GM19372 (cell line): Measurements from ENCODE around the gene AFTPH.
A peak's percentile ranks its signal among the peaks of the same experiment; 100 is the strongest.

Experiments used
- ATAC-seq: cut with Tn5 transposase; IDR thresholded peaks from one replicate; pipeline ENCODE4 v1.9.1; 2021; ENCODE audit warnings: mild to moderate bottlenecking, low read depth, moderate library complexity; ENCODE audit not compliant: unreplicated experiment

AFTPH gene

GRCh38 chr2:64607381-64608304 lies 83.5 kb downstream of the AFTPH start:
- no peak for ATAC-seq

GRCh38 chr2:64608867-64609226 lies 84.7 kb downstream of the AFTPH start:
- ATAC-seq = no peak

- ATAC-seq = peak; percentile 38
These were observed 85.3 kb downstream of the AFTPH start for GRCh38 chr2:64609227-64609941.

- no peak for ATAC-seq
These were observed 85.8 kb downstream of the AFTPH start for GRCh38 chr2:64609942-64610281.

- no peak for ATAC-seq
These were observed 86.3 kb downstream of the AFTPH start for GRCh38 chr2:64610316-64610855.

GRCh38 chr2:64612575-64613195 lies 88.6 kb downstream of the AFTPH start:
- ATAC-seq = no peak

GRCh38 chr2:64613276-64613675 lies 89.1 kb downstream of the AFTPH start:
- ATAC-seq = no peak

- no peak for ATAC-seq
These were observed 91.2 kb downstream of the AFTPH start for GRCh38 chr2:64615192-64615763.

- no peak for ATAC-seq
These were observed 91.9 kb downstream of the AFTPH start for GRCh38 chr2:64615844-64616536.

GRCh38 chr2:64617631-64618151 lies 93.6 kb downstream of the AFTPH start:
- no peak for ATAC-seq

- no peak for ATAC-seq
These were observed 96.5 kb downstream of the AFTPH start for GRCh38 chr2:64620661-64621060.

GRCh38 chr2:64622443-64623241 lies 98.5 kb downstream of the AFTPH start:
- ATAC-seq = no peak

- ATAC-seq = no peak
These were observed 99.2 kb downstream of the AFTPH start for GRCh38 chr2:64623242-64623850.

GRCh38 chr2:64624108-64624610 lies 100.0 kb downstream of the AFTPH start:
- no peak for ATAC-seq

GRCh38 chr2:64624862-64625261 lies 100.7 kb downstream of the AFTPH start:
- ATAC-seq = no peak

- ATAC-seq = no peak
These were observed 101.4 kb downstream of the AFTPH start for GRCh38 chr2:64625299-64626145.

- ATAC-seq = no peak
These were observed 102.2 kb downstream of the AFTPH start for GRCh38 chr2:64626146-64626809.
